Measurements from ENCODE around the gene CCL25. TPM values are rescaled to one million over a fixed set of nuclear protein-coding genes. Genes with fewer than 3 reads are reported as not detected.

Gene CCL25
- total and polyA plus RNA-seq, 2 of the 4 experiments (the other 2 are of a cell fraction), result not detected

DNA sequence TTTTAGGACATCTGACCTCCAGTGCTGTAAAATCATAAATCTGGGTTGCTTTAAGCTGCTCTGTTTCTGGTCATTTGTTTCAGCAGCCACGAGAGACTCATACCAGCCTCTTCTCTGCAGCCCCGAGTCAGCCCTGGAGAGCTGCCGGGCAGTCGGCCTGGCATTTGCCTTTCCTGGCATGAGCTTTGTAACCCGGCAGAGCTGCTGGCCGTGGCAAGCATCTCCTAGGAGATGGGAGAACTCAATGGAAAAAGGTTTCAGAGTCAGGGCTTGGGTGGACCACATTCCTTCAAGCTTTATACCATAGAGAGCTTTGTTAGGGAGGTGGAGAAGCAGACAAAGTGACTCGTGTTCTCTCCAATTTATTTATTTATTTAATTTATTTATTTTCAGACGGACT is 21.6 kb upstream of the CCL25 start:
- H3K36me3 ChIP-seq (ENCODE audit: control insufficient read depth, insufficient read depth, low read length), result no peaks in the 10 kb centered on the region
- no TSS peak for BruUV-seq (replicated peaks)
- no peak overlapping the region for H4K91ac ChIP-seq (ENCODE audit: insufficient read depth, low read depth, low read length)
- no peak overlapping the region for H3K14ac ChIP-seq (replicated peaks; ENCODE audit: low read depth, low read length)
- no peak overlapping the region for H3K4ac ChIP-seq (ENCODE audit: low read depth, low read length)
- ATAC-seq (ENCODE audit: low read depth), result no peak
- no peaks in the 10 kb centered on the region for H4K20me1 ChIP-seq (ENCODE audit: insufficient read depth, low read length)
- peak overlapping the region; percentile 28 for H2AK9ac ChIP-seq (replicated peaks; ENCODE audit: low read depth, low read length, poor library complexity)
- dilution Hi-C loops (cut with HindIII; ENCODE audit: low sequenced_read_pairs, unreplicated experiment) (no loop called here), in situ Hi-C loops (cut with MboI; ENCODE audit: low sequenced_read_pairs) (no loop called here), intact Hi-C loops (cut with micrococcal nuclease) (no loop called here)
- H3K4me1 ChIP-seq (ENCODE audit: control insufficient read depth, insufficient read depth, low read length), result peaks cover 2% of the 10 kb centered on the region; the same call in 1 of the 2 replicates
- TF ChIP-seq NFE2L2 (IDR thresholded peaks at IDR 0.05; ENCODE audit: low read depth, low read length), result no peak
- TF ChIP-seq, protein P1, sequence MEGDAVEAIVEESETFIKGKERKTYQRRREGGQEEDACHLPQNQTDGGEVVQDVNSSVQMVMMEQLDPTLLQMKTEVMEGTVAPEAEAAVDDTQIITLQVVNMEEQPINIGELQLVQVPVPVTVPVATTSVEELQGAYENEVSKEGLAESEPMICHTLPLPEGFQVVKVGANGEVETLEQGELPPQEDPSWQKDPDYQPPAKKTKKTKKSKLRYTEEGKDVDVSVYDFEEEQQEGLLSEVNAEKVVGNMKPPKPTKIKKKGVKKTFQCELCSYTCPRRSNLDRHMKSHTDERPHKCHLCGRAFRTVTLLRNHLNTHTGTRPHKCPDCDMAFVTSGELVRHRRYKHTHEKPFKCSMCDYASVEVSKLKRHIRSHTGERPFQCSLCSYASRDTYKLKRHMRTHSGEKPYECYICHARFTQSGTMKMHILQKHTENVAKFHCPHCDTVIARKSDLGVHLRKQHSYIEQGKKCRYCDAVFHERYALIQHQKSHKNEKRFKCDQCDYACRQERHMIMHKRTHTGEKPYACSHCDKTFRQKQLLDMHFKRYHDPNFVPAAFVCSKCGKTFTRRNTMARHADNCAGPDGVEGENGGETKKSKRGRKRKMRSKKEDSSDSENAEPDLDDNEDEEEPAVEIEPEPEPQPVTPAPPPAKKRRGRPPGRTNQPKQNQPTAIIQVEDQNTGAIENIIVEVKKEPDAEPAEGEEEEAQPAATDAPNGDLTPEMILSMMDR (conservative IDR thresholded peaks at IDR 0.05; ENCODE audit: low read depth, low read length), result no peak
- TF ChIP-seq CEBPB (IDR thresholded peaks at IDR 0.05; ENCODE audit: low read depth, low read length), result no peak
- no peak for TF ChIP-seq POLR2A (IDR thresholded peaks at IDR 0.05; ENCODE audit: low read depth, low read length)
- TF ChIP-seq RFX5 (IDR thresholded peaks at IDR 0.05; ENCODE audit: low read depth, low read length), result no peak
- no peak for TF ChIP-seq MAZ (IDR thresholded peaks at IDR 0.05; ENCODE audit: borderline replicate concordance, low read depth, low read length)
- TF ChIP-seq RAD21 (IDR thresholded peaks at IDR 0.05; ENCODE audit: low read length), result no peak
- TF ChIP-seq BHLHE40 (IDR thresholded peaks at IDR 0.05; ENCODE audit: low read depth, low read length), result no peak
- no peak for TF ChIP-seq SMC3 (IDR thresholded peaks at IDR 0.05; ENCODE audit: low read depth, low read length)
- TF ChIP-seq, protein P2, sequence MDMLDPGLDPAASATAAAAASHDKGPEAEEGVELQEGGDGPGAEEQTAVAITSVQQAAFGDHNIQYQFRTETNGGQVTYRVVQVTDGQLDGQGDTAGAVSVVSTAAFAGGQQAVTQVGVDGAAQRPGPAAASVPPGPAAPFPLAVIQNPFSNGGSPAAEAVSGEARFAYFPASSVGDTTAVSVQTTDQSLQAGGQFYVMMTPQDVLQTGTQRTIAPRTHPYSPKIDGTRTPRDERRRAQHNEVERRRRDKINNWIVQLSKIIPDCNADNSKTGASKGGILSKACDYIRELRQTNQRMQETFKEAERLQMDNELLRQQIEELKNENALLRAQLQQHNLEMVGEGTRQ (IDR thresholded peaks at IDR 0.05; ENCODE audit: low read depth, low read length), result no peak
- no peak for TF ChIP-seq RCOR1 (IDR thresholded peaks at IDR 0.05; ENCODE audit: insufficient replicate concordance, low read length)
- no peak overlapping the region for H3K23ac ChIP-seq (ENCODE audit: low read depth, low read length)
- no peaks in the 10 kb centered on the region for H3K9me3 ChIP-seq (ENCODE audit: control insufficient read depth, insufficient read depth, low read length)
- H2BK15ac ChIP-seq (ENCODE audit: low read depth, low read length), result no peak overlapping the region
- H4K5ac ChIP-seq (ENCODE audit: low read depth, low read length), result no peak overlapping the region
- H2AK5ac ChIP-seq (ENCODE audit: low read depth, low read length), result no peak overlapping the region
- ChIA-PET POLR2A (ENCODE audit: unreplicated experiment) (interaction anchor here (0.6 kb wide), 1 partner anchor 12 kb away, joined by 3 read pairs; no protein-coding TSS in a partner anchor), CTCF (no interaction called here)
- no peak for DNase-seq
- no peaks in the 10 kb centered on the region for H3K79me1 ChIP-seq (ENCODE audit: low read depth in 1 of 2, low read length in 2 of 2)
- no peak overlapping the region for H2BK5ac ChIP-seq (ENCODE audit: low read depth, low read length, poor library complexity, severe bottlenecking)
- no peak overlapping the region for H2AFZ ChIP-seq (replicated peaks; ENCODE audit: low read length, poor library complexity)
- no peak overlapping the region for H4K8ac ChIP-seq (ENCODE audit: low read depth in 2 of 2, low read length in 2 of 2)
- H3K9me1 ChIP-seq (ENCODE audit: insufficient read depth, low read length), result no peaks in the 10 kb centered on the region; the same call in 1 of the 2 replicates
- no peak overlapping the region for H3K9ac ChIP-seq (ENCODE audit: low read depth, low read length)
- no peak overlapping the region for H2BK20ac ChIP-seq (ENCODE audit: low read depth, low read length)
- no peak overlapping the region for H3K18ac ChIP-seq (ENCODE audit: low read depth, low read length)
- no peak overlapping the region for H3K4me2 ChIP-seq (ENCODE audit: low read depth, low read length)
- no CpG with 5 or more reads among the region's 8 CpGs for WGBS, 2 experiments (ENCODE audit: extremely low coverage in 2 of 2, insufficient read length in 1 of 2)
- H2BK120ac ChIP-seq (ENCODE audit: low read depth, low read length), result no peak overlapping the region
- peaks cover under 1% of the 10 kb centered on the region; the same call in 1 of the 2 replicates for H3K27me3 ChIP-seq (ENCODE audit: control insufficient read depth, insufficient read depth, low read length)
- no peak overlapping the region for H3K56ac ChIP-seq (ENCODE audit: extremely low read depth, insufficient read depth, low read length)
- no peak overlapping the region for H3K27ac ChIP-seq (ENCODE audit: insufficient read depth, low read length)
- H3K4me3 ChIP-seq (ENCODE audit: insufficient read depth, low read depth, low read length), result no peak overlapping the region
